ENCODE data around the gene ZNF354B.
"Not testable (repeated sequence)": the region's sequence is repeated elsewhere in the genome, so short reads cannot be mapped to it uniquely, and the experiment has no call there.

The ZNF354B gene

GRCh38 chr5:178839319-178839704, 20.4 kb upstream of the ZNF354B start:
- peaks cover 5% of the 10 kb centered on the region for H3K4me1 ChIP-seq (ENCODE audit: insufficient read depth, poor library complexity, severe bottlenecking)
- DNase-seq (ENCODE audit: low spot score): no peak
- no peaks in the 10 kb centered on the region for H3K36me3 ChIP-seq (ENCODE audit: low read depth)
- ATAC-seq (ENCODE audit: low read depth): peak; percentile 76
- no peak overlapping the region for H3K27ac ChIP-seq (ENCODE audit: poor library complexity, severe bottlenecking)
- no peaks in the 10 kb centered on the region for H3K9me3 ChIP-seq (ENCODE audit: severe bottlenecking)
- H3K4me3 ChIP-seq (ENCODE audit: severe bottlenecking): no peak overlapping the region
- H3K27me3 ChIP-seq (ENCODE audit: insufficient read depth, poor library complexity, severe bottlenecking): no peaks in the 10 kb centered on the region
- peak; percentile 78 for TF ChIP-seq CTCF (IDR thresholded peaks at IDR 0.05; ENCODE audit: poor library complexity, severe bottlenecking)

- H3K36me3 ChIP-seq (ENCODE audit: low read depth); H3K27me3 ChIP-seq (ENCODE audit: insufficient read depth, poor library complexity, severe bottlenecking); DNase-seq (ENCODE audit: low spot score); H3K4me3 ChIP-seq (ENCODE audit: severe bottlenecking); ATAC-seq (ENCODE audit: low read depth); H3K4me1 ChIP-seq (ENCODE audit: insufficient read depth, poor library complexity, severe bottlenecking); H3K27ac ChIP-seq (ENCODE audit: poor library complexity, severe bottlenecking); H3K9me3 ChIP-seq (ENCODE audit: severe bottlenecking): not testable (repeated sequence)
These were observed 19.4 kb upstream of the ZNF354B start for GRCh38 chr5:178840399-178840798.

GRCh38 chr5:178849316-178849715, 10.4 kb upstream of the ZNF354B start:
- Histone ChIP-seq H3K36me3 (ENCODE audit: low read depth) (no peaks in the 10 kb centered on the region), H3K27ac (ENCODE audit: poor library complexity, severe bottlenecking) (no peak overlapping the region), H3K4me3 (ENCODE audit: severe bottlenecking) (no peak overlapping the region), H3K9me3 (ENCODE audit: severe bottlenecking) (no peaks in the 10 kb centered on the region), H3K4me1 (ENCODE audit: insufficient read depth, poor library complexity, severe bottlenecking) (no peaks in the 10 kb centered on the region), H3K27me3 (ENCODE audit: insufficient read depth, poor library complexity, severe bottlenecking) (no peaks in the 10 kb centered on the region)
- ATAC-seq (ENCODE audit: low read depth) (no peak), DNase-seq (ENCODE audit: low spot score) (no peak)
- TF ChIP-seq CTCF (IDR thresholded peaks at IDR 0.05; ENCODE audit: poor library complexity, severe bottlenecking): no peak

GRCh38 chr5:178851951-178852350, 7.8 kb upstream of the ZNF354B start:
- no peak for TF ChIP-seq CTCF (IDR thresholded peaks at IDR 0.05; ENCODE audit: poor library complexity, severe bottlenecking)
- no peaks in the 10 kb centered on the region for H3K4me1 ChIP-seq (ENCODE audit: insufficient read depth, poor library complexity, severe bottlenecking)

GRCh38 chr5:178854284-178854683, 5.5 kb upstream of the ZNF354B start:
- no peak for ATAC-seq (ENCODE audit: low read depth)
- no peak for DNase-seq (ENCODE audit: low spot score)
- no peaks in the 10 kb centered on the region for H3K36me3 ChIP-seq (ENCODE audit: low read depth)
- H3K27ac ChIP-seq (ENCODE audit: poor library complexity, severe bottlenecking): no peak overlapping the region
- peaks cover 2% of the 10 kb centered on the region for H3K4me1 ChIP-seq (ENCODE audit: insufficient read depth, poor library complexity, severe bottlenecking)
- H3K27me3 ChIP-seq (ENCODE audit: insufficient read depth, poor library complexity, severe bottlenecking): no peaks in the 10 kb centered on the region
- TF ChIP-seq CTCF (IDR thresholded peaks at IDR 0.05; ENCODE audit: poor library complexity, severe bottlenecking): no peak
- no peaks in the 10 kb centered on the region for H3K9me3 ChIP-seq (ENCODE audit: severe bottlenecking)
- no peak overlapping the region for H3K4me3 ChIP-seq (ENCODE audit: severe bottlenecking)

More at GRCh38 chr5:178851951-178852350, 7.8 kb upstream of the ZNF354B start:
- no peaks in the 10 kb centered on the region for H3K36me3 ChIP-seq (ENCODE audit: low read depth)
- ATAC-seq (ENCODE audit: low read depth) (no peak), DNase-seq (ENCODE audit: low spot score) (no peak)
- no peak overlapping the region for H3K27ac ChIP-seq (ENCODE audit: poor library complexity, severe bottlenecking)
- H3K9me3 ChIP-seq (ENCODE audit: severe bottlenecking): no peaks in the 10 kb centered on the region
- no peaks in the 10 kb centered on the region for H3K27me3 ChIP-seq (ENCODE audit: insufficient read depth, poor library complexity, severe bottlenecking)
- H3K4me3 ChIP-seq (ENCODE audit: severe bottlenecking): no peak overlapping the region

GRCh38 chr5:178860615-178861014, 862 bp downstream of the ZNF354B start:
- H3K36me3 ChIP-seq (ENCODE audit: low read depth): peaks cover 44% of the 10 kb centered on the region
- H3K9me3 ChIP-seq (ENCODE audit: severe bottlenecking); H3K27me3 ChIP-seq (ENCODE audit: insufficient read depth, poor library complexity, severe bottlenecking); H3K4me1 ChIP-seq (ENCODE audit: insufficient read depth, poor library complexity, severe bottlenecking); DNase-seq (ENCODE audit: low spot score): not testable (repeated sequence)
- peak overlapping the region; percentile 69 for H3K27ac ChIP-seq (ENCODE audit: poor library complexity, severe bottlenecking)
- peak overlapping the region; percentile 92 for H3K4me3 ChIP-seq (ENCODE audit: severe bottlenecking)
- peak; percentile 23 for ATAC-seq (ENCODE audit: low read depth)

Measured in RWPE2 (cell line).